Activated CD8-positive, alpha-beta memory T cell treated with anti-CD3 and anti-CD28 coated beads for 48 hours (primary cell): ENCODE measurements around the gene PCDHA7.
"Not testable (repeated sequence)": the region's sequence is repeated elsewhere in the genome, so short reads cannot be mapped to it uniquely, and the experiment has no call there.

ENCODE experiments used
- DNase-seq, 3 experiments: peaks; one replicate each; pipeline ENCODE4 v3.0.0-alpha.2; 2020; ENCODE audit warnings: low read depth in 2 of 3, low spot score in 2 of 3

PCDHA7 gene

GRCh38 chr5:140833993-140834392 lies at the start of gene PCDHA7:
PCDHA7 (plus strand) TSS chr5:140834269; CDS start chr5:140834384, 115 bp downstream.
- no peak for DNase-seq

- no peak for DNase-seq
Observed at GRCh38 chr5:140785905-140786686, 48.0 kb upstream of the PCDHA7 start, which contains the start of gene PCDHA1. PCDHA1 (plus strand) TSS chr5:140786140.

- not testable (repeated sequence) for DNase-seq
Observed at GRCh38 chr5:140787422-140787821, 46.6 kb upstream of the PCDHA7 start.

- DNase-seq: not testable (repeated sequence)
Observed at GRCh38 chr5:140787849-140788504, 46.1 kb upstream of the PCDHA7 start.

GRCh38 chr5:140791089-140791488 lies 43.0 kb upstream of the PCDHA7 start:
- DNase-seq: no peak

GRCh38 chr5:140794595-140795258 lies 39.3 kb upstream of the PCDHA7 start, which contains the start of gene PCDHA2:
PCDHA2 (plus strand) TSS chr5:140794852.
- DNase-seq: no peak

GRCh38 chr5:140795259-140795641 lies 38.8 kb upstream of the PCDHA7 start:
- no peak for DNase-seq

- not testable (repeated sequence) for DNase-seq
Observed at GRCh38 chr5:140796072-140796717, 37.9 kb upstream of the PCDHA7 start.

GRCh38 chr5:140796718-140797095 lies 37.4 kb upstream of the PCDHA7 start:
- DNase-seq: no peak

GRCh38 chr5:140800816-140801493 lies 33.1 kb upstream of the PCDHA7 start, which contains the start of gene PCDHA3:
PCDHA3 (plus strand) TSS chr5:140801057.
- DNase-seq: no peak

- no peak for DNase-seq
Observed at GRCh38 chr5:140801494-140801841, 32.6 kb upstream of the PCDHA7 start.

GRCh38 chr5:140802381-140802780 lies 31.7 kb upstream of the PCDHA7 start:
- DNase-seq: not testable (repeated sequence)

- no peak for DNase-seq
Observed at GRCh38 chr5:140802781-140803271, 31.2 kb upstream of the PCDHA7 start.

GRCh38 chr5:140806834-140807775 lies 27.0 kb upstream of the PCDHA7 start, which contains the start of gene PCDHA4:
PCDHA4 (plus strand) TSS chr5:140807068.
- DNase-seq: no peak

- DNase-seq: not testable (repeated sequence)
Observed at GRCh38 chr5:140808241-140808888, 25.7 kb upstream of the PCDHA7 start.

- DNase-seq: no peak
Observed at GRCh38 chr5:140808889-140809291, 25.2 kb upstream of the PCDHA7 start.

GRCh38 chr5:140821375-140822280 lies 12.4 kb upstream of the PCDHA7 start, which contains the start of gene PCDHA5:
PCDHA5 (plus strand) TSS chr5:140821613.
- no peak for DNase-seq

- no peak for DNase-seq
Observed at GRCh38 chr5:140822281-140822629, 11.8 kb upstream of the PCDHA7 start.
